ENCODE measurements around the gene NYNRIN.

DNA sequence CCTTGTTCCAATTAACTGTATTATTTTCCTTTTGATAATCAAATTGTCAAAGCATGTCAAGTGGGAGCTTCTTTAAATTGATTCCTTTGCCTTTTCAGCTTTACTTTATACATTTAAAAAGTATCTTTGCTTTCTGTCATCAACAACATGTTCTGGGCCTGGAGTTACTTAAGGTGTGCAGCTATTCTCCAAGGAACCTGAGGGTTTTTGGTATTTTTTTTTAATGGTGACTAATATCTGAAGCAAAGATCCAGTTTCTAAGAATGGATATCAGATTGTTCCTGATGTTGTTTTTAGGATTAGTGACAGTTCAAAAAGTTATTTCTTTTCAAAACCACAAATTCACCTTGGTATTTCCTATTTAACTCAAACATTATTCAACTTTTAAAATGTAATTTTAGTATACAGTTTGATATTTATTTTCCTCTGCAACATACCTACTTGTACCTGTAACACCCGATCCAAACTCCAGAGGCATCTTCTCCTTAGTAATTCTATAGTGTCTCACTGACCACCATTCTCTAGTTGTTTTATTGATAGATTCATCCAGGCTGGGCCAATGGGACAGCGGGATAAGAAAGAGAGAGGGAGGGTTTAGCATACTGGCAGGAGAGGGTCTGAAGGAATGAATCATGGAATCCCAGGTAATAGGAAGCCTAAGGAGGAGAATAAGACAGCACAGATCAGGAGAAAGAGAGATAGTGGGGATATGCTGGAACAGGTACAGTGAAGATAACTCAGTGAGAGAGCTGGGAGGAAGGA lies 27.5 kb downstream of the NYNRIN start:
- TF ChIP-seq, protein P1, sequence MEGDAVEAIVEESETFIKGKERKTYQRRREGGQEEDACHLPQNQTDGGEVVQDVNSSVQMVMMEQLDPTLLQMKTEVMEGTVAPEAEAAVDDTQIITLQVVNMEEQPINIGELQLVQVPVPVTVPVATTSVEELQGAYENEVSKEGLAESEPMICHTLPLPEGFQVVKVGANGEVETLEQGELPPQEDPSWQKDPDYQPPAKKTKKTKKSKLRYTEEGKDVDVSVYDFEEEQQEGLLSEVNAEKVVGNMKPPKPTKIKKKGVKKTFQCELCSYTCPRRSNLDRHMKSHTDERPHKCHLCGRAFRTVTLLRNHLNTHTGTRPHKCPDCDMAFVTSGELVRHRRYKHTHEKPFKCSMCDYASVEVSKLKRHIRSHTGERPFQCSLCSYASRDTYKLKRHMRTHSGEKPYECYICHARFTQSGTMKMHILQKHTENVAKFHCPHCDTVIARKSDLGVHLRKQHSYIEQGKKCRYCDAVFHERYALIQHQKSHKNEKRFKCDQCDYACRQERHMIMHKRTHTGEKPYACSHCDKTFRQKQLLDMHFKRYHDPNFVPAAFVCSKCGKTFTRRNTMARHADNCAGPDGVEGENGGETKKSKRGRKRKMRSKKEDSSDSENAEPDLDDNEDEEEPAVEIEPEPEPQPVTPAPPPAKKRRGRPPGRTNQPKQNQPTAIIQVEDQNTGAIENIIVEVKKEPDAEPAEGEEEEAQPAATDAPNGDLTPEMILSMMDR (IDR thresholded peaks at IDR 0.05): no peak
- TF ChIP-seq ZNF232 (CRISPR knock-in tag; IDR thresholded peaks at IDR 0.05) (no peak), JUN (CRISPR knock-in tag; IDR thresholded peaks at IDR 0.05) (no peak), ESRRA (CRISPR knock-in tag; IDR thresholded peaks at IDR 0.05; ENCODE audit: borderline replicate concordance) (no peak), ELF4 (CRISPR knock-in tag; IDR thresholded peaks at IDR 0.05; ENCODE audit: low read depth) (no peak), NFATC4 (CRISPR knock-in tag; IDR thresholded peaks at IDR 0.05) (no peak), MXD4 (CRISPR knock-in tag; IDR thresholded peaks at IDR 0.05; ENCODE audit: borderline replicate concordance) (no peak)
- TF ChIP-seq, protein P2, sequence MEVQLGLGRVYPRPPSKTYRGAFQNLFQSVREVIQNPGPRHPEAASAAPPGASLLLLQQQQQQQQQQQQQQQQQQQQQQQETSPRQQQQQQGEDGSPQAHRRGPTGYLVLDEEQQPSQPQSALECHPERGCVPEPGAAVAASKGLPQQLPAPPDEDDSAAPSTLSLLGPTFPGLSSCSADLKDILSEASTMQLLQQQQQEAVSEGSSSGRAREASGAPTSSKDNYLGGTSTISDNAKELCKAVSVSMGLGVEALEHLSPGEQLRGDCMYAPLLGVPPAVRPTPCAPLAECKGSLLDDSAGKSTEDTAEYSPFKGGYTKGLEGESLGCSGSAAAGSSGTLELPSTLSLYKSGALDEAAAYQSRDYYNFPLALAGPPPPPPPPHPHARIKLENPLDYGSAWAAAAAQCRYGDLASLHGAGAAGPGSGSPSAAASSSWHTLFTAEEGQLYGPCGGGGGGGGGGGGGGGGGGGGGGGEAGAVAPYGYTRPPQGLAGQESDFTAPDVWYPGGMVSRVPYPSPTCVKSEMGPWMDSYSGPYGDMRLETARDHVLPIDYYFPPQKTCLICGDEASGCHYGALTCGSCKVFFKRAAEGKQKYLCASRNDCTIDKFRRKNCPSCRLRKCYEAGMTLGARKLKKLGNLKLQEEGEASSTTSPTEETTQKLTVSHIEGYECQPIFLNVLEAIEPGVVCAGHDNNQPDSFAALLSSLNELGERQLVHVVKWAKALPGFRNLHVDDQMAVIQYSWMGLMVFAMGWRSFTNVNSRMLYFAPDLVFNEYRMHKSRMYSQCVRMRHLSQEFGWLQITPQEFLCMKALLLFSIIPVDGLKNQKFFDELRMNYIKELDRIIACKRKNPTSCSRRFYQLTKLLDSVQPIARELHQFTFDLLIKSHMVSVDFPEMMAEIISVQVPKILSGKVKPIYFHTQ (CRISPR knock-in tag; IDR thresholded peaks at IDR 0.05): no peak
- TF ChIP-seq, protein P3, sequence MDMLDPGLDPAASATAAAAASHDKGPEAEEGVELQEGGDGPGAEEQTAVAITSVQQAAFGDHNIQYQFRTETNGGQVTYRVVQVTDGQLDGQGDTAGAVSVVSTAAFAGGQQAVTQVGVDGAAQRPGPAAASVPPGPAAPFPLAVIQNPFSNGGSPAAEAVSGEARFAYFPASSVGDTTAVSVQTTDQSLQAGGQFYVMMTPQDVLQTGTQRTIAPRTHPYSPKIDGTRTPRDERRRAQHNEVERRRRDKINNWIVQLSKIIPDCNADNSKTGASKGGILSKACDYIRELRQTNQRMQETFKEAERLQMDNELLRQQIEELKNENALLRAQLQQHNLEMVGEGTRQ (CRISPR knock-in tag; IDR thresholded peaks at IDR 0.05): no peak
- TF ChIP-seq, protein P4, sequence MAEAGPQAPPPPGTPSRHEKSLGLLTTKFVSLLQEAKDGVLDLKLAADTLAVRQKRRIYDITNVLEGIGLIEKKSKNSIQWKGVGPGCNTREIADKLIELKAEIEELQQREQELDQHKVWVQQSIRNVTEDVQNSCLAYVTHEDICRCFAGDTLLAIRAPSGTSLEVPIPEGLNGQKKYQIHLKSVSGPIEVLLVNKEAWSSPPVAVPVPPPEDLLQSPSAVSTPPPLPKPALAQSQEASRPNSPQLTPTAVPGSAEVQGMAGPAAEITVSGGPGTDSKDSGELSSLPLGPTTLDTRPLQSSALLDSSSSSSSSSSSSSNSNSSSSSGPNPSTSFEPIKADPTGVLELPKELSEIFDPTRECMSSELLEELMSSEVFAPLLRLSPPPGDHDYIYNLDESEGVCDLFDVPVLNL (CRISPR knock-in tag; IDR thresholded peaks at IDR 0.05; ENCODE audit: borderline replicate concordance, low read depth): no peak
- TF ChIP-seq, protein P5, sequence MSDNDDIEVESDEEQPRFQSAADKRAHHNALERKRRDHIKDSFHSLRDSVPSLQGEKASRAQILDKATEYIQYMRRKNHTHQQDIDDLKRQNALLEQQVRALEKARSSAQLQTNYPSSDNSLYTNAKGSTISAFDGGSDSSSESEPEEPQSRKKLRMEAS (CRISPR knock-in tag; IDR thresholded peaks at IDR 0.05): no peak
- TF ChIP-seq, protein P6, sequence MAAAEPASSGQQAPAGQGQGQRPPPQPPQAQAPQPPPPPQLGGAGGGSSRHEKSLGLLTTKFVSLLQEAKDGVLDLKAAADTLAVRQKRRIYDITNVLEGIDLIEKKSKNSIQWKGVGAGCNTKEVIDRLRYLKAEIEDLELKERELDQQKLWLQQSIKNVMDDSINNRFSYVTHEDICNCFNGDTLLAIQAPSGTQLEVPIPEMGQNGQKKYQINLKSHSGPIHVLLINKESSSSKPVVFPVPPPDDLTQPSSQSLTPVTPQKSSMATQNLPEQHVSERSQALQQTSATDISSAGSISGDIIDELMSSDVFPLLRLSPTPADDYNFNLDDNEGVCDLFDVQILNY (CRISPR knock-in tag; IDR thresholded peaks at IDR 0.05): no peak
- TF ChIP-seq, protein P7, sequence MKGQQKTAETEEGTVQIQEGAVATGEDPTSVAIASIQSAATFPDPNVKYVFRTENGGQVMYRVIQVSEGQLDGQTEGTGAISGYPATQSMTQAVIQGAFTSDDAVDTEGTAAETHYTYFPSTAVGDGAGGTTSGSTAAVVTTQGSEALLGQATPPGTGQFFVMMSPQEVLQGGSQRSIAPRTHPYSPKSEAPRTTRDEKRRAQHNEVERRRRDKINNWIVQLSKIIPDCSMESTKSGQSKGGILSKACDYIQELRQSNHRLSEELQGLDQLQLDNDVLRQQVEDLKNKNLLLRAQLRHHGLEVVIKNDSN (CRISPR knock-in tag; IDR thresholded peaks at IDR 0.05): no peak
- TF ChIP-seq, protein P8, sequence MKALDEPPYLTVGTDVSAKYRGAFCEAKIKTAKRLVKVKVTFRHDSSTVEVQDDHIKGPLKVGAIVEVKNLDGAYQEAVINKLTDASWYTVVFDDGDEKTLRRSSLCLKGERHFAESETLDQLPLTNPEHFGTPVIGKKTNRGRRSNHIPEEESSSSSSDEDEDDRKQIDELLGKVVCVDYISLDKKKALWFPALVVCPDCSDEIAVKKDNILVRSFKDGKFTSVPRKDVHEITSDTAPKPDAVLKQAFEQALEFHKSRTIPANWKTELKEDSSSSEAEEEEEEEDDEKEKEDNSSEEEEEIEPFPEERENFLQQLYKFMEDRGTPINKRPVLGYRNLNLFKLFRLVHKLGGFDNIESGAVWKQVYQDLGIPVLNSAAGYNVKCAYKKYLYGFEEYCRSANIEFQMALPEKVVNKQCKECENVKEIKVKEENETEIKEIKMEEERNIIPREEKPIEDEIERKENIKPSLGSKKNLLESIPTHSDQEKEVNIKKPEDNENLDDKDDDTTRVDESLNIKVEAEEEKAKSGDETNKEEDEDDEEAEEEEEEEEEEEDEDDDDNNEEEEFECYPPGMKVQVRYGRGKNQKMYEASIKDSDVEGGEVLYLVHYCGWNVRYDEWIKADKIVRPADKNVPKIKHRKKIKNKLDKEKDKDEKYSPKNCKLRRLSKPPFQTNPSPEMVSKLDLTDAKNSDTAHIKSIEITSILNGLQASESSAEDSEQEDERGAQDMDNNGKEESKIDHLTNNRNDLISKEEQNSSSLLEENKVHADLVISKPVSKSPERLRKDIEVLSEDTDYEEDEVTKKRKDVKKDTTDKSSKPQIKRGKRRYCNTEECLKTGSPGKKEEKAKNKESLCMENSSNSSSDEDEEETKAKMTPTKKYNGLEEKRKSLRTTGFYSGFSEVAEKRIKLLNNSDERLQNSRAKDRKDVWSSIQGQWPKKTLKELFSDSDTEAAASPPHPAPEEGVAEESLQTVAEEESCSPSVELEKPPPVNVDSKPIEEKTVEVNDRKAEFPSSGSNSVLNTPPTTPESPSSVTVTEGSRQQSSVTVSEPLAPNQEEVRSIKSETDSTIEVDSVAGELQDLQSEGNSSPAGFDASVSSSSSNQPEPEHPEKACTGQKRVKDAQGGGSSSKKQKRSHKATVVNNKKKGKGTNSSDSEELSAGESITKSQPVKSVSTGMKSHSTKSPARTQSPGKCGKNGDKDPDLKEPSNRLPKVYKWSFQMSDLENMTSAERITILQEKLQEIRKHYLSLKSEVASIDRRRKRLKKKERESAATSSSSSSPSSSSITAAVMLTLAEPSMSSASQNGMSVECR (CRISPR knock-in tag; IDR thresholded peaks at IDR 0.05; ENCODE audit: borderline replicate concordance): no peak

Data from WTC11 (cell line).